K562 treated with DMSO at 1 percent for 4 hours (cell line): ENCODE measurements around the gene USF3. TPM values are rescaled to one million over a fixed set of nuclear protein-coding genes. Genes with fewer than 3 reads are reported as not detected.

Experiments
- total RNA-seq: library from RNA; unstranded; fragments of 300-600 nt; gene quantifications from 2 replicates; pipeline ENCODE4 v1.2.3, GENCODE V29; 2022; ENCODE audit not compliant: insufficient read depth

Gene USF3, protein sequence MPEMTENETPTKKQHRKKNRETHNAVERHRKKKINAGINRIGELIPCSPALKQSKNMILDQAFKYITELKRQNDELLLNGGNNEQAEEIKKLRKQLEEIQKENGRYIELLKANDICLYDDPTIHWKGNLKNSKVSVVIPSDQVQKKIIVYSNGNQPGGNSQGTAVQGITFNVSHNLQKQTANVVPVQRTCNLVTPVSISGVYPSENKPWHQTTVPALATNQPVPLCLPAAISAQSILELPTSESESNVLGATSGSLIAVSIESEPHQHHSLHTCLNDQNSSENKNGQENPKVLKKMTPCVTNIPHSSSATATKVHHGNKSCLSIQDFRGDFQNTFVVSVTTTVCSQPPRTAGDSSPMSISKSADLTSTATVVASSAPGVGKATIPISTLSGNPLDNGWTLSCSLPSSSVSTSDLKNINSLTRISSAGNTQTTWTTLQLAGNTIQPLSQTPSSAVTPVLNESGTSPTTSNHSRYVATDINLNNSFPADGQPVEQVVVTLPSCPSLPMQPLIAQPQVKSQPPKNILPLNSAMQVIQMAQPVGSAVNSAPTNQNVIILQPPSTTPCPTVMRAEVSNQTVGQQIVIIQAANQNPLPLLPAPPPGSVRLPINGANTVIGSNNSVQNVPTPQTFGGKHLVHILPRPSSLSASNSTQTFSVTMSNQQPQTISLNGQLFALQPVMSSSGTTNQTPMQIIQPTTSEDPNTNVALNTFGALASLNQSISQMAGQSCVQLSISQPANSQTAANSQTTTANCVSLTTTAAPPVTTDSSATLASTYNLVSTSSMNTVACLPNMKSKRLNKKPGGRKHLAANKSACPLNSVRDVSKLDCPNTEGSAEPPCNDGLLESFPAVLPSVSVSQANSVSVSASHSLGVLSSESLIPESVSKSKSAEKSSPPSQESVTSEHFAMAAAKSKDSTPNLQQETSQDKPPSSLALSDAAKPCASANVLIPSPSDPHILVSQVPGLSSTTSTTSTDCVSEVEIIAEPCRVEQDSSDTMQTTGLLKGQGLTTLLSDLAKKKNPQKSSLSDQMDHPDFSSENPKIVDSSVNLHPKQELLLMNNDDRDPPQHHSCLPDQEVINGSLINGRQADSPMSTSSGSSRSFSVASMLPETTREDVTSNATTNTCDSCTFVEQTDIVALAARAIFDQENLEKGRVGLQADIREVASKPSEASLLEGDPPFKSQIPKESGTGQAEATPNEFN (N-terminal part only)
- total RNA-seq, result 0.66 and 2.0 TPM in 2 replicates

DNA sequence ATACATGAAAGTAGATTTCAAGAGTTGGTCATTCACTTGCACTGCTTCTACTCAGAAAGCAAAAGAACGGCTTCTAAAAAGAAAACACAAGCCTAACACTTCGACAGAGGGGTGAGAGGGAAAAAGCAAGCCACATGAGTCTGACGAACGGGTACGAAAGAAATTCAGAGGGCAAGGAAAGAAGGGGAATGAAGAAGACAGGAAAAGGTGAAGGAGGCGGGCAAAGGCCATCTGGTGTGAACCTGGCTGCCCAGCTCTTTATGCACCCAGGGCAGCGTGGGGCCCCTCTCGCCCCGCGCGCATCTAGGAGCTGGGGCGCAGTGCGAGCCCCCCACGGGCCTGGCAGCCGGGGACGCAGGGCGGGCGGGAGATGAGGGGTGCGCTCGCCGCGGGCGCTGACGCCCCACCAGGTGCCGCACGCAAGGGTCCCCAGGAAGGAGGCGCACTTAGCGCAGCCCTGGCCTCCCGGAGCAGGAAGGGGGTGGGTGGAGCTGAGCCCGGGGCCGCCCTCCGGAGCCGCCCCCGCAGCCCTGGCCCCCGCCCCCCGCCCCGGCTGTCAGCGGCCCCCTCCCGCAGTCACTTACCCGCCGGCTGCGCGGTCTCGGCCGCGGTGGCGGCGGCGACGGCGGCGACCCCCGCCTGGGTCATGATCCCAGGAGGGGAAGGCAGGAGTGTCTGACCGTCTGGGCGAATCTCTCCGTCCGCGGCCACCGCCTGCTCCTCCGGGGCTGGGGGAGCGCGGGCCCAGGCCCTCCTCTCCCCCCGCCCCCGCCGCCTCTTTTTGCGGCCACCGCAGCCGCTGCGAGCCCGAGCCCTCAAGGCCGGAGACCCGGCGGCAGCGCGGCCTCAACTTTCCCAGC lies at the start of gene USF3:
Gene USF3 (minus strand): TSS at position 857 of the 860 bp plus-strand sequence. CDS start 21,764 bp downstream, outside the sequence.

DNA sequence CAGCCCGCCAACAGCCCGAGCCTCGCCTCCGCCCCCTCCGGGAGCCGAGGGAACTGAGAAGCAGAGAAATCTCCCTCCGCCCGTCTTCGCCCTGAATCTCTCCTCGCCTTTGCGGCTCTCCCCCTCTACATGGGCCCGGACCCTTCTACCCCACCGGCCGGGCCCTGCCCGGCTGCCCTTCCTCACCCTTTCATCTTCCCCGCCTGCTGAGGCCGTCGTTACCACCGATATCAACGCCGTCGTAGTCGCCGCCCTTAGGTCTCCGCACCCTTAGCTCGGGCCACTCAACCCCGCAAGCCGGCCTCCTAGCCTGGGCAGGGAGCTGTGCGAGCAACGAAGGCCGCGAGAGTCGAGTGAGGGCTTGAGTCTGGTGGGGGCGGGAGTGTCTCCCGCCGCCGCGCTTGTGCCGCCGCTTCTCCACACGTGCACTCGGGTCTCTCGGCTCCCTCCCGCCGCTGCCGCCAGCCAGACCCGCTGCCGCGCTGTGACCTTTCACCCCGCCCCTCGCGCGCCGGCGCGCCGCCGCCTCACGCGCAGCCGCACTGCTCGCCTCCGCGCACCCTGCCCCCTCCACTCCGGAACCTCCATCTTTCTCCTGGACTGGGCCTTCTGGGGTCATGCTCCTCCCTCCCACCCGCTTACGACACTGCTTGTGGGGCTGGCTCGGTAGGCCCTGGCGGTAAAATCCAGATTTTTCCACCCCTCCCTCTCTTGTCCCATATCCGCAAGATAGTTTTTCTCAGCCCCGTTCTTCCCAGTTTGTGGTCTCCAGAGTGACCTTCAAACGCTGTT lies 49.5 kb upstream of the USF3 start, which contains the start of gene NAA50:
Gene NAA50 (minus strand): TSS at position 494 of the 792 bp plus-strand sequence. CDS start 300 bp downstream, at position 194.

Other genes with a start within 250 kb of the USF3 start
- 0.36 and 1.2 TPM in 2 replicates for gene SPICE1, start 181.5 kb downstream of the USF3 start, total RNA-seq
- gene SIDT1, start 164.1 kb downstream of the USF3 start, total RNA-seq, result not detected in 2 replicates
- gene NAA50, start 49.6 kb upstream of the USF3 start, total RNA-seq, result 49.6 and 67.5 TPM in 2 replicates
- 20.9 and 23.9 TPM in 2 replicates for gene ATP6V1A, start 50.4 kb upstream of the USF3 start, total RNA-seq
- gene GRAMD1C, start 142.1 kb upstream of the USF3 start, total RNA-seq, result not detected in 2 replicates